GM18526 (cell line): ENCODE data around the gene ZNF594.
A peak's percentile ranks its signal among the peaks of the same experiment; 100 is the strongest.

Experiments
- POLR2A ChIP-seq: IDR thresholded peaks from 3 replicates; pipeline ENCODE4 v1.6.1; 2011; ENCODE audit not compliant: insufficient read length; ENCODE audit errors: extremely low read depth

ZNF594 gene

GRCh38 chr17:5191541-5192417 is at the start of gene ZNF594:
Gene ZNF594, minus strand, starts transcription at chr17:5191868. Its CDS starts 7,612 bp downstream, at chr17:5184256.
- TF ChIP-seq POLR2A: peak; percentile 87

GRCh38 chr17:5238333-5238732 is 46.7 kb upstream of the ZNF594 start:
- TF ChIP-seq POLR2A: no peak

GRCh38 chr17:5237541-5238016 is 45.9 kb upstream of the ZNF594 start:
- no peak for TF ChIP-seq POLR2A

- TF ChIP-seq POLR2A: no peak
Measured at GRCh38 chr17:5236938-5237540, 45.4 kb upstream of the ZNF594 start.

- TF ChIP-seq POLR2A: peak; percentile 75
Measured at GRCh38 chr17:5234645-5235576, 43.2 kb upstream of the ZNF594 start, which contains the start of gene SCIMP. Gene SCIMP, minus strand, starts transcription at chr17:5234860. Its CDS starts 105 bp downstream, at chr17:5234755.

- TF ChIP-seq POLR2A: peak; percentile 12
Measured at GRCh38 chr17:5226940-5227878, 35.5 kb upstream of the ZNF594 start.

GRCh38 chr17:5225668-5226457 is 34.2 kb upstream of the ZNF594 start:
- no peak for TF ChIP-seq POLR2A

GRCh38 chr17:5220074-5220473 is 28.4 kb upstream of the ZNF594 start:
- TF ChIP-seq POLR2A: no peak

GRCh38 chr17:5219536-5219935 is 27.9 kb upstream of the ZNF594 start:
- no peak for TF ChIP-seq POLR2A

- TF ChIP-seq POLR2A: no peak
Measured at GRCh38 chr17:5211458-5211857, 19.8 kb upstream of the ZNF594 start.

- TF ChIP-seq POLR2A: no peak
Measured at GRCh38 chr17:5210614-5211252, 19.1 kb upstream of the ZNF594 start.

GRCh38 chr17:5210091-5210490 is 18.4 kb upstream of the ZNF594 start:
- no peak for TF ChIP-seq POLR2A

GRCh38 chr17:5209396-5209795 is 17.7 kb upstream of the ZNF594 start:
- TF ChIP-seq POLR2A: no peak
